HG03575 (cell line): Measurements from ENCODE around the gene USF2.

Experiments
- ATAC-seq: cut with Tn5 transposase; IDR thresholded peaks from one replicate; pipeline ENCODE4 v1.9.1; 2021; ENCODE audit not compliant: unreplicated experiment, insufficient number of reproducible peaks, low FRiP score; ENCODE audit errors: extremely low read depth

Gene USF2

DNA sequence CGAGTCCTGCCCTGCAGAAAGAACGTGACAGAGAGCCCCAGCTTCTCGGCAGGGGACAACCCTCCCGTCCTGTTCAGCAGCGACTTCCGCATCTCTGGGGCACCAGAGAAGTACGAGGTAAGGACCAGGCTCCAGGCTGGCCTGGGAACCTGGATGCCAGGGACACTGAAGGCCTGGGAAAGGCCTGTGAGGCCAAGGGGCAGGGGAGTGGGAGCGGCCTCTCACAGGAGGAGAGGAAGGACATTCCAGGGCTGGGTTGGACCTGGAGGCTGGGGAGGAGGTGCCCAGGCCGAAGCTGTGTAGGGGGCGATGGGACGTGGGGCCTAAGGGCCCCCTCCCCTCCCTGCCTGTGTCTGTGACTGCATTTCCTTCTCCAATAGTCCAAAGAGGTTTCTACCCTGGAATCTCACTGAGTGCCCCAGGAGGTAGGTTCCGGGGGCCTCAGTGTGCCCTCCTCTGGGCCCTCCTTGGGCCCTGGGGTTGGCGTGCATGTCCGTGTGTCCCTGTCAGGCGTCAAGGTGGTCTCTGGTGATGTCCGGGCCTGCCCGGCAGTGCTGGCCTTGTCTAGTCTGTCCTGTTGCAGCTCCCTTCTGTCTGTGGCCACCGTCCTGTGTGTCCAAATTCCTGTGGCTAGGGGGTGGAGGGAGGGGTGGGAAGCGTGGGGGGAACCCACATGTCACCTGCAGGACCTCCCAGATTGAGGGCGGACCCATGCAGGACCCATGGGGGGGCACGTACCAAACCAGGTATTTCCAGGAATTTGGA, 43.3 kb downstream of the USF2 start:
- no peak for ATAC-seq

DNA sequence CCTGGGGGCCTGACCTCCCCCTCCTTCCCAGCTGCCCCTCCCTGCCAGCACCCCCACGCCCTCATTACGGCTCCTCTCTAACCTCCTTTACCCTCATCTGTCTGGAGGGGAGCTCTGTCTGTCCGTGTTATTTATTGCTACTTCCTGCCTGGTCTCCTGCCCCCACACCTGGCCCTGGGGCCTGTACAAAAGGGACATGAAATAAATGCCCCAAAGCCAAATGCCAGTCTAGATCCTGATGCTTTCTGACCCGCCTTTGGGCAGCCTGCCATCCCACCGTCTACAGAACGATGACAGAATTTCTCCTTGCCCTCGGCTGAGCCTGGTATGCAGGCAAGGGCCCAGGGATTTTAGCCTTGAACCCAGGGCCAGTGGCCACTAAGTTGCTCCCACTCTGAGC, 44.8 kb downstream of the USF2 start:
- ATAC-seq = no peak

GRCh38 chr19:35314031-35314430, 45.3 kb downstream of the USF2 start:
- no peak for ATAC-seq

DNA sequence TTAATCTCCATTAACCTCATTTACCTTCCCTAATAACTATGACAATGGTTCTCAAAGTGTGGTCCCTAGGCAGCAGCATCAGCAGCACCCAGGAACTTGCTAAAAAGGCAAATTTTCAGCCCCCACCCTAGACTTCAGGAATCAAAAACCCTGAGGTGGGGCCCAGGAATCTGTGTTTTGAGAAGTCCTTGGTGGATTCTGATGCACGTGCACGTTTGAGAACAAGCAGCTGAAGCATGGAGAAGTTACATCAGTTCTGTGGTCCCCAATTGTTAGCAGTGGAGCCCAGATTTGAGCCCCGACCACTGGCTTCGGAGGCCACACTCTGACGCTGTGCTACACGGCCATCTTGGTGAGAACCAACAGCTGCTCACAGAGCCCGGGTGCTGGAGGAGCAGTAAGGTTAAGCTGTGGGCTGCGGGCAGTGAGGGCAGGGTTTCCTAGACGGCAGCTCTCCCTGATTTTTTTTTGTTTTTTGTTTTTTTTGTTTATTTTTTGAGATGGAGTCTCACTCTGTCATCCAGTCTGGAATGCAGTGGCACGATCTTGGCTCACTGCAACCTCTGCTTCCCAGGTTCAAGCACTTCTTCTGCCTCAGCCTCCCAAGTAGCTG, 46.2 kb downstream of the USF2 start:
- no peak for ATAC-seq

DNA sequence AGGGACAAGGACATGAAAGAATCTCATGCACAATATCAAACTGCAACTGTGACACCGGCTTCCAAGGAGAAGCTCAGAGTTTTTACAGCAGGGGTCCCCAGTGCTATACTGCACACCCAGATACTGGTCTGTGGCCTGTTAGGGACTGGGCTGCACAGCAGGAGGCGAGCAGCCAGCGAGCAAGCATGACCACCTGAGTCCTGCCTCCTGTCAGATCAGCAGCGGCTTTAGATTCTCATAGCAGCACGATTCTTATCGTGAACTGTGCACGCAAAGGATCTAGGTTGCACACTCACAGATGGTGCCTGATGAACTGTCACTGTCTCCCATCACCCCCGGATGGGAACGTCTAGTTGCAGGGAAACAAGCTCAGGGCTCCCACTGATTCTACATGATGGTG, 47.1 kb downstream of the USF2 start:
- no peak for ATAC-seq

DNA sequence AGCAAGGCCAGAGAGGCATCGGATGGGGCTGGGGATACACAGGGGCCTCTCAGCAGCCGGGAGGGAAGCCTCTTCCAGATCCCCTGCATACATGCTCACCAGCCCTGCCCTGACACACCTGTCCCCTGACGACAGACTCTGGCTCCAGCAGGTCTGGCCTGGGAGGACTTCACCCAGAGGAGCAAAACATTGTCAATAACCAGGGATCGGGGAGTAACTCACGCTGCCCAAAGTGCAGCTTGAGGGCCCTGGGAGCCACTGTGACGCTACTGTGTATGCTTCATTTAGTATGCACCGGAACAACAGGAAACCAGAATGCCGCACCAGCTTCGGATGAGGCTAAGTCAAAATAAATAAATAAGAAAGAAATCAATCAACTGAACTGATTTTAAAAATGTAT, 47.8 kb downstream of the USF2 start:
- ATAC-seq = no peak

GRCh38 chr19:35317464-35318043, 48.8 kb downstream of the USF2 start:
- ATAC-seq = no peak

DNA sequence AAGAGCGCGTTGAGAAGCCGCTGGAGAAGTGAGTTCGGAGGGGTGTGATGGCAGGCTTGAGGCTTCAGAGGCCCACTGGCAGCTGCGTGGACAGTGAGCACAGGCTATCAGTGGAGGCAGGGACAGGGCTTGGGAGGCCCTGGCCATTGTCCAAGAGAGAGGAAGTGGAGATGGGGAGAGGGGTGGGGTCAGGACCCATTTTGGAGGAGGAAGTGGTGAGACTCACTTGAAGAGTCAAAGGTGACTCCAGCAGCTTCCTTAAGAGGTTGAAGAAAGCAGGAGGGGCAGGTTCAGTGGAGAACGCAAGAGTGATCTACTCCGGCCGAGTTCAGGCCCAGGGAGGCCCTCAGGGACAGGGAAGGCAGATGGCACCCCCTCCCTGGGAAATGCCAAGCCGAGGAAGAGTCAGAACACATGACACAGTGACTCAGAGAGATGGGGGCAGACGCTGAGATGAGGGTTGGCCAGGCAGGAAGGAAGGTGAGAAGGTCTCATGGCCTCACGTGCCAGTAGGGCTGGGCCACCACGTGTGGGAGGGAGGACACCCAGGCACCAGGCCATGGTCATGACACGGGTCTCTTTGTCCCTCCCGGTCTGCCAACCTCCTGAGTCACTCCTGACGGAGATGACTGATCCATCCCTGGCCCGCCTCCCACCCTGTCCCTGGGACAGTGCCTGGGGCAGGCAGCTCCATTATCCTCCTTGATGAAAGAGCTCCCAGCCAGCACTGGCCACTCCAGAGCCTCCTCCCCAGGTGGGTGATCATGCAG, 50.1 kb downstream of the USF2 start:
- no peak for ATAC-seq

DNA sequence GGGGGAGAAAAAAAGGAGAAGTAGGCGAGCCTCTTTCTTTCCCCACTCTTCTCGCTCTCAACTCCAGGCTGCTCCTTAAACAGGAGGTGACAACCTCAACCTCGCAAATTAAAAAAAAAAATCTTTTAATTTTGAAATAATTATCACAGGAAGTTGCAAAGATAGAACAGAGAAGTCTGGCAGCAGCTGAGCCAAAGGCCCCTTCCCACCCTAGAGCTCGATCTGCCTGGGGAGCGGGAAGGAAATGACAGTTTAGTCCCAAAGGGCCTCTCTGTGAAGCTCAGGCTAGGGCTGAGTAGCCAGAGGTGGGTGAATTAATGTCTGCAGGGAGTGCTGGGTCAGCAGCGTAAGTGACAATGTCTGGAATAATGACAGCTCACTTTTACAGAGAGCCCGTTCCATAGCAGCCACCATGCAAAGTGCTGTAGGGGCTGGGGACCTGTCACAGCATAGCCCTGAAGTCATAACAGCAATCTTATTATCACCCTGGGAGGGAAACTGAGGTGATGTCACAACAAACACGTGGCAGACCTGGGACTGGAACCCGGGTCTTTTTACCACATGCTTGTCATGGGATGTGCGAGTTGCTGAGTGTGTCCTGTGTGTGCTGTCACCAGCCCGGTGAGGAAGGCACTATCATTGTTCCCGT, 51.4 kb downstream of the USF2 start:
- ATAC-seq = no peak

DNA sequence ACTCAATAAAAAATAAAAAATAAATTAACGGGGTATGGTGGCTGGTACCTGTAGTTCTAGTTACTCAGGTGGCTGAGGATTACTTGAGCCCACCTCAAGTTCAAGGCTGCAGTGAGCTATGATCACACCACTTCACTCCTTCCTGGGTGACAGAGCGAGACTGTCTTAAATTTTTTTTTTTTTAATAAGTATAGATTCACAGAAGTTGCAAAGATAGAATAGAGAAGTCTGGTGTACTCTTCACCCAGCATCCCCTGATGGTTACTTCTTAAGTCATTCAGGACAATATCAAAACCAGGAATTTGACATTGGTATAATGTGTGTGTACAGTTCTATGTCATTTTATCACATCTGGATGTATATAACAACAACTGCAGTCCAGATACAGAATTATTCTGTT, 52.5 kb downstream of the USF2 start:
- ATAC-seq = no peak

GRCh38 chr19:35322014-35322413, 53.3 kb downstream of the USF2 start:
- ATAC-seq = no peak

DNA sequence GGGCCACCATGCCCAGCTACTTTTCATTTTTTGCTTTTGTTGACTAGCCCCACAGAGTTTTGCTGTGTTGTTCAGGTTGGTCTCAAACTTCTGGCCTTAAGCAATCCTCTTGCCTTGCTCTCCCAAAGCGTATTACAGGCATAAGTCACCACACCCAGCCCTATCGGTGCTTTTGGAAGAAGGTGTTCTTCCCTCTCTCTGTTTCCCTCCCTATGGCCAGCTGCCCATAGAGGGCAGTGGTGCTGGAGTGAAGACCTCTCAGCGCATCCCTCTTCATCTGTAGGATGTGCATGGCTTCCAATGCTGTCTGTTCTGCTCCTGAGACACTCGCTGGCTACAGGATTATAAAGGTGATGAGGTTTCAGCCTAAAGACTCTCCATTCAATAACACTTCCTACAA, 58.9 kb downstream of the USF2 start:
- ATAC-seq = no peak

DNA sequence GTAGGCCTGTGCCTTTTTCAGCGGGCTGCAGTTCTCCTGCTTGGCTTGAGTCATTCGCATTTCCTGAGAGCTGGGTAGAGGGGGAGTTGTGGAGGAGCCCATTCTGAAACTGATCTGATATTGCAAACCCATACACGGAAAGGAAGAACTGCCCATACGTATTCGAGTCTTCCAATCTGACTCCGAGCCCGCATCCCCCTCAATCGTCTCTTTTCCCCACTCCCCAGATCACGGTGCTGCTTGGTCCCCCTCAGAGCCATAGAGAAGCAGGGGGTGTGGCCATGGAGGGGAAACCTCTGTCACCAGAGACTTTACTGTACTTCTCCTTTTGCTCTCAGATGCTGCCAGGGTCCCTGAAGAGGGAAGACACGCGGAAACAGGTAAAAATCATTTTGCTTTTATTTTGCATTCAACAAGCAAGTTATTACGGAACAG, 60.1 kb downstream of the USF2 start, which contains the start of gene CD22:
Gene CD22, plus strand, starts transcription at position 337 of the 435 bp plus-strand sequence. CDS start 2,854 bp downstream, outside the sequence.
- ATAC-seq = no peak

DNA sequence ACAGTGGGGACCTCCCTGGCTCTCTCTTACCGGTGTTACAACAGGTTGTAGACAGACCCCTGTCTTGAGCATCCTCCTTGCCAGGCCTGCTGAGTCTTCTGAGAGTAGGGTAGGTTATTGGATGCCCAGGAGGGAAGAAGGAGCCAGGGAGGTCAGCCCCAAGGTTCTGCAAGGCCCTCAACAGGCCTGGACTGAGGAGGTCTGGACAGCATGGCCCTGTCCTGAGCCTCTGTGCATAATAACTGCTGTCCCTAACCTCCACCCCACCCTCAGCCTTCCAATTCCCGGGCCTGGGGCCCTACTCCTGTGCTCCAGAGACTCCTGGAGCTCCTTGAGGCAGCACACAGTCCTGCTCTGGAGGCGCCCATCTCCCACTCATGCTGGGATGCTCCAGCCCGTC, 60.6 kb downstream of the USF2 start:
- no peak for ATAC-seq
